Placental pericyte (primary cell): ENCODE measurements around the gene CCN2. TPM values are rescaled to one million over a fixed set of nuclear protein-coding genes. Genes with fewer than 3 reads are reported as not detected.

ENCODE experiments used
- total RNA-seq: library from RNA; depleted of rRNA; stranded (reverse); fragments of >200 nt; gene quantifications from 2 replicates; pipeline ENCODE4 v1.2.3, GENCODE V29; 2012

CCN2 gene, protein sequence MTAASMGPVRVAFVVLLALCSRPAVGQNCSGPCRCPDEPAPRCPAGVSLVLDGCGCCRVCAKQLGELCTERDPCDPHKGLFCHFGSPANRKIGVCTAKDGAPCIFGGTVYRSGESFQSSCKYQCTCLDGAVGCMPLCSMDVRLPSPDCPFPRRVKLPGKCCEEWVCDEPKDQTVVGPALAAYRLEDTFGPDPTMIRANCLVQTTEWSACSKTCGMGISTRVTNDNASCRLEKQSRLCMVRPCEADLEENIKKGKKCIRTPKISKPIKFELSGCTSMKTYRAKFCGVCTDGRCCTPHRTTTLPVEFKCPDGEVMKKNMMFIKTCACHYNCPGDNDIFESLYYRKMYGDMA
- 96.1 and 283 TPM in 2 replicates for total RNA-seq

DNA sequence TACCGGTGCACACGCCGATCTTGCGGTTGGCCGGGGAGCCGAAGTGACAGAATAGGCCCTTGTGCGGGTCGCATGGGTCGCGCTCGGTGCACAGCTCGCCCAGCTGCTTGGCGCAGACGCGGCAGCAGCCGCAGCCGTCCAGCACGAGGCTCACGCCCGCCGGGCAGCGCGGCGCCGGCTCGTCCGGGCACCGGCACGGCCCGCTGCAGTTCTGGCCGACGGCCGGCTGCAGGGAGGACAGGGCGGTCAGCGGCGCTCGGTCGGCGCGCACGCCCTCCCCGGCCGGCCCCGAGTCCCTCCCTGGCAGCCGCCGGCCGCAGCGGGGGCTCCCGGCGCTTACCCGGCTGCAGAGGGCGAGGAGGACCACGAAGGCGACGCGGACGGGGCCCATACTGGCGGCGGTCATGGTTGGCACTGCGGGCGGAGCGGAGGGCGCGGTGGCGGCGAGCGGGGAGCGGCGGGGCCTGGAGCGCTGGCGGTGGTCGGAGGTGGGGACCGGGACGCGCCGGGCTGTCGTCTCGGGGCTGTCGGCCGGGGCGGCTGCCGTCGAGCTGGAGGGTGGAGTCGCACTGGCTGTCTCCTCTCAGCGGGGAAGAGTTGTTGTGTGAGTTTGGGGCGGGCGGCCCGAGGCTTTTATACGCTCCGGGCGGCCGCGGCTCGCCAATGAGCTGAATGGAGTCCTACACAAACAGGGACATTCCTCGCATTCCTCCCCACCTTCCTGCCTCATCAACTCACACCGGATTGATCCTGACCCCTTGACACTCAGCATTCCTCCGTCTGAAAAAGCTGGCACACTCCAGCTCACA is at the start of gene CCN2:
CCN2 (minus strand) TSS at position 606 of the 809 bp plus-strand sequence; CDS start at position 406, 200 bp downstream.

Other genes with a start within 250 kb of the CCN2 start
- gene OR2A4, start 250.0 kb downstream of the CCN2 start, total RNA-seq: not detected in 2 replicates
- gene CTAGE9, start 240.4 kb downstream of the CCN2 start, total RNA-seq: not detected in 2 replicates
- gene ENPP1, start 143.4 kb downstream of the CCN2 start, total RNA-seq: 12.5 and 67.4 TPM in 2 replicates